WTC11 (cell line): Measurements from ENCODE around the gene SERPING1. TPM values are rescaled to one million over a fixed set of nuclear protein-coding genes. Genes with fewer than 3 reads are reported as not detected.

Source experiments
- AR ChIP-seq: fragments of 250-450 bp; sonication (Bioruptor Pico); IDR thresholded peaks from 2 replicates; pipeline ENCODE4 v1.9.0; 2021; ENCODE audit warnings: mild to moderate bottlenecking
- ARID4B ChIP-seq: sonication (generic); formaldehyde crosslinking; IDR thresholded peaks from 2 replicates; pipeline ENCODE4 v1.8.0; 2023; ENCODE audit warnings: missing genetic modification reagents, mild to moderate bottlenecking, borderline replicate concordance
- ATF3 ChIP-seq: sonication (generic); formaldehyde crosslinking; conservative IDR thresholded peaks from 2 replicates; pipeline ENCODE4 v1.8.1; 2022; ENCODE audit warnings: mild to moderate bottlenecking, missing genetic modification reagents
- EMX1 ChIP-seq: fragments of 250-450 bp; sonication (Bioruptor Pico); IDR thresholded peaks from 2 replicates; pipeline ENCODE4 v1.8.0; 2021; ENCODE audit warnings: mild to moderate bottlenecking
- GRHL2 ChIP-seq: fragments of 250-450 bp; sonication (Bioruptor Pico); IDR thresholded peaks from 2 replicates; pipeline ENCODE4 v1.8.0; 2022; ENCODE audit warnings: mild to moderate bottlenecking, moderate library complexity; ENCODE audit not compliant: insufficient replicate concordance, severe bottlenecking
- IRF2 ChIP-seq: sonication (generic); formaldehyde crosslinking; IDR thresholded peaks from 2 replicates; pipeline ENCODE4 v1.8.0; 2022; ENCODE audit warnings: low read depth, missing genetic modification reagents, borderline replicate concordance
- JAZF1 ChIP-seq: fragments of 250-450 bp; sonication (Bioruptor Pico); IDR thresholded peaks from 2 replicates; pipeline ENCODE4 v1.9.0; 2021; ENCODE audit warnings: moderate library complexity, mild to moderate bottlenecking, inconsistent platforms
- JUN ChIP-seq: sonication (generic); formaldehyde crosslinking; IDR thresholded peaks from 2 replicates; pipeline ENCODE4 v1.8.0; 2023; ENCODE audit warnings: mild to moderate bottlenecking, missing genetic modification reagents
- NFATC4 ChIP-seq: fragments of 250-450 bp; sonication (Bioruptor Pico); IDR thresholded peaks from 2 replicates; pipeline ENCODE4 v1.9.0; 2021; ENCODE audit warnings: mild to moderate bottlenecking
- NFE2L1 ChIP-seq: sonication (generic); formaldehyde crosslinking; IDR thresholded peaks from 2 replicates; pipeline ENCODE4 v1.8.1; 2023; ENCODE audit warnings: missing genetic modification reagents
- NFYB ChIP-seq: sonication (generic); formaldehyde crosslinking; conservative IDR thresholded peaks from 2 replicates; pipeline ENCODE4 v1.8.0; 2022; ENCODE audit warnings: low read depth, missing genetic modification reagents
- NR2C2 ChIP-seq: sonication (generic); formaldehyde crosslinking; IDR thresholded peaks from 2 replicates; pipeline ENCODE4 v1.8.0; 2022; ENCODE audit warnings: mild to moderate bottlenecking, missing genetic modification reagents
- OVOL2 ChIP-seq: fragments of 250-450 bp; sonication (Bioruptor Pico); IDR thresholded peaks from 2 replicates; pipeline ENCODE4 v1.9.0; 2021; ENCODE audit warnings: mild to moderate bottlenecking, borderline replicate concordance
- SMAD4 ChIP-seq: sonication (generic); formaldehyde crosslinking; IDR thresholded peaks from 2 replicates; pipeline ENCODE4 v1.8.0; 2022; ENCODE audit warnings: mild to moderate bottlenecking, missing genetic modification reagents
- TEAD4 ChIP-seq: sonication (generic); formaldehyde crosslinking; IDR thresholded peaks from 2 replicates; pipeline ENCODE4 v1.8.0; 2022; ENCODE audit warnings: mild to moderate bottlenecking, missing genetic modification reagents
- ZBTB43 ChIP-seq: sonication (generic); formaldehyde crosslinking; IDR thresholded peaks from 2 replicates; pipeline ENCODE4 v1.8.1; 2023; ENCODE audit warnings: mild to moderate bottlenecking, missing genetic modification reagents
- ZNF138 ChIP-seq: sonication (generic); formaldehyde crosslinking; conservative IDR thresholded peaks from 2 replicates; pipeline ENCODE4 v1.8.1; 2022; ENCODE audit warnings: mild to moderate bottlenecking, moderate library complexity, missing genetic modification reagents
- ZNF263 ChIP-seq: sonication (generic); formaldehyde crosslinking; IDR thresholded peaks from 2 replicates; pipeline ENCODE4 v1.8.1; 2022; ENCODE audit warnings: low read depth, mild to moderate bottlenecking, moderate library complexity, missing genetic modification reagents
- ZNF317 ChIP-seq: sonication (generic); formaldehyde crosslinking; IDR thresholded peaks from 2 replicates; pipeline ENCODE4 v1.8.1; 2023; ENCODE audit warnings: low read depth, mild to moderate bottlenecking, moderate library complexity, missing genetic modification reagents, borderline replicate concordance
- ZNF416 ChIP-seq: fragments of 250-450 bp; sonication (Bioruptor Pico); IDR thresholded peaks from 2 replicates; pipeline ENCODE4 v1.9.0; 2021; ENCODE audit warnings: mild to moderate bottlenecking, inconsistent platforms
- ZNF532 ChIP-seq: fragments of 250-450 bp; sonication (Bioruptor Pico); IDR thresholded peaks from 2 replicates; pipeline ENCODE4 v1.9.0; 2021; ENCODE audit warnings: mild to moderate bottlenecking, borderline replicate concordance
- ZNF671 ChIP-seq: fragments of 250-450 bp; sonication (Bioruptor Pico); IDR thresholded peaks from 2 replicates; pipeline ENCODE4 v1.8.0; 2021; ENCODE audit warnings: mild to moderate bottlenecking
- ZSCAN18 ChIP-seq: fragments of 250-450 bp; sonication (Bioruptor Pico); IDR thresholded peaks from 2 replicates; pipeline ENCODE4 v2.1.2; 2022; ENCODE audit warnings: mild to moderate bottlenecking, moderate library complexity
- total RNA-seq: library from RNA; stranded (reverse); gene quantifications from 3 replicates; pipeline ENCODE4 v1.2.3, GENCODE V29; 2021

The SERPING1 gene
- total RNA-seq, 1 experiment from 2014 or later: 49.1 TPM

- TF ChIP-seq JAZF1 (peak; percentile 68), GRHL2 (CRISPR knock-in tag) (no peak), ZNF317 (no peak), ZNF671 (CRISPR knock-in tag) (peak; percentile 96), OVOL2 (CRISPR knock-in tag) (0 out of 2 replicates have a peak, but pooled peaks have one; percentile 52), EMX1 (CRISPR knock-in tag) (peak; percentile 92), AR (CRISPR knock-in tag) (peak; percentile 96), NFATC4 (CRISPR knock-in tag) (peak; percentile 98), ARID4B (CRISPR knock-in tag) (no peak), IRF2 (CRISPR knock-in tag) (no peak), NR2C2 (CRISPR knock-in tag) (no peak), ZNF532 (peak; percentile 97), ATF3 (no peak), NFYB (CRISPR knock-in tag) (no peak), ZSCAN18 (CRISPR knock-in tag) (peak; percentile 45; the same call in 1 of the 2 replicates), SMAD4 (CRISPR knock-in tag) (no peak), ZNF416 (CRISPR knock-in tag) (peak; percentile 99), JUN (CRISPR knock-in tag) (no peak), ZBTB43 (CRISPR knock-in tag) (no peak), ZNF138 (CRISPR knock-in tag) (no peak), TEAD4 (CRISPR knock-in tag) (no peak), NFE2L1 (CRISPR knock-in tag) (no peak), ZNF263 (CRISPR knock-in tag) (no peak)
Observed at GRCh38 chr11:57649826-57650738, 52.6 kb downstream of the SERPING1 start, which contains the start of gene YPEL4 (continued).
